Measurements from ENCODE around the gene ADIPOR2. TPM values are rescaled to one million over a fixed set of nuclear protein-coding genes. Genes with fewer than 3 reads are reported as not detected.

The ADIPOR2 gene
- polyA plus RNA-seq, 1 experiment = 17.5 TPM

DNA sequence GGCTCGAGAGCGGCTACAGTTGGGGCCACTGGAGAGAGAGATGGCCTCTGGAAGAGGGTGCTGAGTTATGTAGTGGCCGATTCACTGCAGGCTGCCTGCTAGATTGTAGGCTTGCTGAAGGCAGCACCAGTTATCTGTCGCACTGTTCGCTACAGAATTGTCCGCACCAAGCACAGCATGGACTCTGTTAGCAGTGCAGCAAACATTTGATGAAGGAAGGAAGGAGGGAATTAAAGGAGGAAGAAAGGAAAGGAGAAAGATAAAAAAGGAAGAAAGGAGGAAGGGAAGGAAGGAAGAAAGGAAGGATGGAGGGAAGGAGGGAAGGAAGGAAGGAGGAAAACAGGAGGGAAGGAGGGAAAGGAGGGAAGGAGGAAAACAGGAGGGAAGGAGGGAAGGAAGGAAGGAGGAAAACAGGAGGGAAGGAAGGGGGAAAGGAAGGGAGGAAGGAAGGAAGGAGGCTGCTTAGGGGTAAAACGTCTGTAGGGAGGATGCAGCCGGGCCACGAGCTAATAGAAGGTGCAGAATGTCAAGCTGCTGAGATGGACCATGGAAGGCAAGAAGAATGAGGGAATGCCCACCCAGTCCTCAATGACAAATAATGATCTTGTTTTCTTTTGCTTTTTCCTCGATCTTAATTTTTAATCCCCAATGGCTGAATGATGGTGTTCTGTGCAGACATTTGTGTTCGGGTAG lies 27.3 kb upstream of the ADIPOR2 start:
- TF ChIP-seq, protein P1, sequence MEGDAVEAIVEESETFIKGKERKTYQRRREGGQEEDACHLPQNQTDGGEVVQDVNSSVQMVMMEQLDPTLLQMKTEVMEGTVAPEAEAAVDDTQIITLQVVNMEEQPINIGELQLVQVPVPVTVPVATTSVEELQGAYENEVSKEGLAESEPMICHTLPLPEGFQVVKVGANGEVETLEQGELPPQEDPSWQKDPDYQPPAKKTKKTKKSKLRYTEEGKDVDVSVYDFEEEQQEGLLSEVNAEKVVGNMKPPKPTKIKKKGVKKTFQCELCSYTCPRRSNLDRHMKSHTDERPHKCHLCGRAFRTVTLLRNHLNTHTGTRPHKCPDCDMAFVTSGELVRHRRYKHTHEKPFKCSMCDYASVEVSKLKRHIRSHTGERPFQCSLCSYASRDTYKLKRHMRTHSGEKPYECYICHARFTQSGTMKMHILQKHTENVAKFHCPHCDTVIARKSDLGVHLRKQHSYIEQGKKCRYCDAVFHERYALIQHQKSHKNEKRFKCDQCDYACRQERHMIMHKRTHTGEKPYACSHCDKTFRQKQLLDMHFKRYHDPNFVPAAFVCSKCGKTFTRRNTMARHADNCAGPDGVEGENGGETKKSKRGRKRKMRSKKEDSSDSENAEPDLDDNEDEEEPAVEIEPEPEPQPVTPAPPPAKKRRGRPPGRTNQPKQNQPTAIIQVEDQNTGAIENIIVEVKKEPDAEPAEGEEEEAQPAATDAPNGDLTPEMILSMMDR (IDR thresholded peaks at IDR 0.05; ENCODE audit: insufficient read depth, low read depth, low read length) = no peak

DNA sequence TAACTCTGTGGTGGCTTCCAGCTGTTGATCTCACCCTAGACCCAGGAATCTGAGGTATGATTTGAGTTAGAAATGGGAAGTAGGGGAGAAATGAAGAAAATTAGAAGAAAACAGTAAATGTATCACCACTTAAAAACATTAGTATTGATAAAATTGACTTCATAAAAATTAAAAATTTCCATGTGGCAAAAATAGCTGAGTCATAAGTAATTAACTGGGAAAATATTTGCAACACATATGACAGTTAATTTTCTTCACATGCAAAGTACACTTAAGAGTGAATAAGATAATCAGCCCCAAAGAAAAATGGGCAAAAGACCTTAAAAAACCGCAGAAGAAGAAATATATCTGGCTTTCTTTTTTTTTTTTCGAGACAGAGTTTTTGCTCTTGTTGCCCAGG lies 25.5 kb upstream of the ADIPOR2 start:
- CTCF ChIA-PET = no interaction called here
- TF ChIP-seq, protein P1 (IDR thresholded peaks at IDR 0.05; ENCODE audit: insufficient read depth, low read depth, low read length) = no peak
- no peak for DNase-seq (ENCODE audit: low read depth)
- Histone ChIP-seq H3K4me3 (ENCODE audit: low read depth, low read length) (no peak overlapping the region), H3K36me3 (ENCODE audit: control insufficient read depth, insufficient read depth, low read length) (no peaks in the 10 kb centered on the region), H3K27me3 (ENCODE audit: control insufficient read depth, insufficient read depth, low read length) (no peaks in the 10 kb centered on the region; the same call in 1 of the 2 replicates)
- POLR2A ChIA-PET = no interaction called here

More for the DNA sequence above, 27.3 kb upstream of the ADIPOR2 start:
- no peak overlapping the region for H3K4me3 ChIP-seq (ENCODE audit: low read depth, low read length)
- CTCF ChIA-PET = interaction anchor here (1.1 kb wide), 1 partner anchor 127 kb away, joined by 3 read pairs; no protein-coding TSS in a partner anchor
- no peaks in the 10 kb centered on the region; the same call in 1 of the 2 replicates for H3K27me3 ChIP-seq (ENCODE audit: control insufficient read depth, insufficient read depth, low read length)
- no peak for DNase-seq (ENCODE audit: low read depth)
- no peaks in the 10 kb centered on the region for H3K36me3 ChIP-seq (ENCODE audit: control insufficient read depth, insufficient read depth, low read length)
- POLR2A ChIA-PET = no interaction called here

DNA sequence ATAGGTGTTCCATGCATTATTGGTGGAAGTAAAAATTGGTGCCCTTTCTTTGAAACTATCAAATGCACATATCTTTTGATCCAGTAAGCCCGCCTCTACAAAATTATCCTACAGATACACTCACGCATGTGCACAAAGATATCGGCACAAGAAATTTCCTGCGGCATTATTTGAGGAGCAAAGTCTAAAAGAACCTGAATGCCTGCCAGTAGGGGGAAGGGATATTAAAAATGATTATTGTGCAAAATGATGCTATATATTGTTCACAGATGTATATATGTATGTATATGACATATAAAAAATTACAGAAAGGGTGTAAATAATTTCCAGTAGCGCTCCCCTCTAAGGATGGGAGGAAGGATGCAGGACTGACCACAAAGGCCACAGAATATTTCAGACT lies 24.7 kb upstream of the ADIPOR2 start:
- ChIA-PET CTCF (no interaction called here), POLR2A (no interaction called here)
- Histone ChIP-seq H3K36me3 (ENCODE audit: control insufficient read depth, insufficient read depth, low read length) (no peaks in the 10 kb centered on the region), H3K4me3 (ENCODE audit: low read depth, low read length) (no peak overlapping the region), H3K27me3 (ENCODE audit: control insufficient read depth, insufficient read depth, low read length) (no peaks in the 10 kb centered on the region; the same call in 1 of the 2 replicates)
- DNase-seq (ENCODE audit: low read depth) = no peak
- TF ChIP-seq, protein P1 (IDR thresholded peaks at IDR 0.05; ENCODE audit: insufficient read depth, low read depth, low read length) = no peak

DNA sequence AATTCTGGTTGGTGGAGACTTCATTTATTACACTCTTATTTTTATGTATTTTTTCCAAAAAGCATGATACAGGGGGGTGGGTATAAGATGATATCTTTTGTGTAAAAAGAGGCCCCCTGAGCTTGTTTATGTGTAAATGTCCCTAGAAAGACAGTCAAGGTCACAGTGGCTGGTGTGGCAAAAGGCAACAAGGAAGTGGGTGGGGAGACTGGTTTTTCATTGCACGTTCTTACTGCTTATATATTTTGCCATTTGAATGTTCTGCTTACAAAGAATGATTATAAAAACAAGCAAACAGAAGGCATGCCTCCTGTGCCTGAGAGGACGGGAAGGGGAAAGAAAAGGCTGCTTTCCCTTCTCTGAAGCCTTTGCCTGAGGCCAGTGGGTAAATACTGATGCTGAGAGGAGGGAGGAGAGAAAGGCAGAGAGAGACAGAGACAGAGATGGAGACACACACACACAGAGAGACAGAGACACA lies 24.1 kb upstream of the ADIPOR2 start:
- no peak for DNase-seq (ENCODE audit: low read depth)
- no peaks in the 10 kb centered on the region for H3K36me3 ChIP-seq (ENCODE audit: control insufficient read depth, insufficient read depth, low read length)
- no peaks in the 10 kb centered on the region; the same call in 1 of the 2 replicates for H3K27me3 ChIP-seq (ENCODE audit: control insufficient read depth, insufficient read depth, low read length)
- ChIA-PET CTCF (no interaction called here), POLR2A (no interaction called here)
- TF ChIP-seq, protein P1 (IDR thresholded peaks at IDR 0.05; ENCODE audit: insufficient read depth, low read depth, low read length) = no peak
- no peak overlapping the region for H3K4me3 ChIP-seq (ENCODE audit: low read depth, low read length)

DNA sequence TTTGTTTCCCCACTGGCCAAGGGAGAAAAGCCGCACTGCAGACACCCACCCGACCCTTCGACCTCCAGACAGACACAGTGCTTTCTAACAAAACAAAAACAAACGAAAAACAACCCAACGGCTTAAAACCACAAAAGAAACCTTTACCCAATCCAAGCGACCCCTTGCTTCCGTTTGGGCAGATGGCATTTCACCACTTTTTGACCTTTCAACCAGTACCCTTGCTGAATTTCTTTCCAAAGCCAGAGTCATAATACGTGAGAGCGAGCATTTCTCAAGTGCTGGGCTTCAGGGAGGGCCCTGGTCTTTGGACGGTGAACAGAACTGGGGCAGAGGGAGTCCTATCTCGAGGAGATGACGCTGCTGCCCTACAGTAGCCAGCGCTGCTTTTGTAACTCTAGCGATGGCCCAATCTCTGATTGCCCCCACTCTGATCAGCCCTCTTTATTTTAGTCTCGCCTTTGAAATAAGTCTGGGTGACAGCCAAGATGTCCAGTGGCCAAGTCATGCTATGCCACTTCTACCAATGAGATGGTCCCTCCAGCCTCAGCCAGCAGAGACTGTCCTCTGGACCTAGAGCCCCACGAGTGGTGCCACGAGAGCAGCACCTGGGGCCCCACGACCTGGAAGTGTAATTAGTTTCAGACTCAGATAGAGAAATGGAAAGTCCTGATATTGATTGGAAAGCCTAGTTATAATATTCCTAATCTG lies 21.9 kb upstream of the ADIPOR2 start:
- H3K36me3 ChIP-seq (ENCODE audit: control insufficient read depth, insufficient read depth, low read length) = no peaks in the 10 kb centered on the region
- ChIA-PET POLR2A (no interaction called here), CTCF (no interaction called here)
- TF ChIP-seq, protein P1 (IDR thresholded peaks at IDR 0.05; ENCODE audit: insufficient read depth, low read depth, low read length) = no peak
- no peak for DNase-seq (ENCODE audit: low read depth)
- H3K27me3 ChIP-seq (ENCODE audit: control insufficient read depth, insufficient read depth, low read length) = no peaks in the 10 kb centered on the region; the same call in 1 of the 2 replicates
- no peak overlapping the region for H3K4me3 ChIP-seq (ENCODE audit: low read depth, low read length)
